ENCODE measurements around the gene VAT1L. TPM values are rescaled to one million over a fixed set of nuclear protein-coding genes. Genes with fewer than 3 reads are reported as not detected.

The VAT1L gene
- total RNA-seq, 1 experiment from 2014 or later, result 33.8 TPM

GRCh38 chr16:77859493-77860232, 71.3 kb downstream of the VAT1L start:
- Histone ChIP-seq H3K79me2 (ENCODE audit: insufficient read depth, low read length) (no peaks in the 10 kb centered on the region), H3K56ac (ENCODE audit: insufficient read length, low read depth, low read length) (no peak overlapping the region), H3K4me2 (ENCODE audit: insufficient read depth, insufficient read length, low read length) (no peak overlapping the region), H2BK5ac (ENCODE audit: insufficient read length, low read length) (no peak overlapping the region), H2AFZ (ENCODE audit: low read length) (no peak overlapping the region), H2BK15ac (ENCODE audit: low read depth, low read length) (no peak overlapping the region), H3K79me1 (ENCODE audit: insufficient read depth, low read depth, low read length, poor library complexity, severe bottlenecking) (no peaks in the 10 kb centered on the region), H4K20me1 (ENCODE audit: control insufficient read depth, insufficient read depth, insufficient read length) (no peaks in the 10 kb centered on the region), H3K4ac (ENCODE audit: low read depth, low read length) (no peak overlapping the region), H3K18ac (ENCODE audit: insufficient read length, low read depth, low read length) (no peak overlapping the region), H4K5ac (ENCODE audit: insufficient read length, low read depth, low read length) (no peak overlapping the region), H3K23me2 (ENCODE audit: insufficient read length, low read depth, low read length, poor library complexity, severe bottlenecking) (no peaks in the 10 kb centered on the region), H3K9me3 (ENCODE audit: control insufficient read depth, low read depth, low read length) (no peaks in the 10 kb centered on the region), H3K14ac (ENCODE audit: insufficient read depth, low read length) (no peak overlapping the region), H3K9ac (ENCODE audit: extremely low read depth, insufficient read length, low read length) (no peak overlapping the region), H3K27ac (ENCODE audit: insufficient read length, low read depth, low read length) (no peak overlapping the region), H3K4me1 (ENCODE audit: insufficient read depth, low read length) (0 out of 2 replicates have a peak, but pooled peaks cover 2% of the 10 kb centered on the region), H2BK12ac (ENCODE audit: insufficient read length, low read depth, low read length) (no peak overlapping the region), H4K8ac (replicated peaks; ENCODE audit: insufficient read length, low read depth, low read length) (no peak overlapping the region), H3T11ph (ENCODE audit: low read length) (no peak overlapping the region), H2BK20ac (ENCODE audit: low read depth, low read length, poor library complexity, severe bottlenecking) (no peak overlapping the region), H2BK120ac (ENCODE audit: low read depth, low read length, poor library complexity, severe bottlenecking) (no peak overlapping the region), H3K23ac (ENCODE audit: insufficient read length, low read depth, low read length) (no peak overlapping the region), H2AK5ac (ENCODE audit: insufficient read length, low read length) (no peak overlapping the region), H4K91ac (ENCODE audit: insufficient read length, low read depth, low read length) (no peak overlapping the region), H3K27me3 (ENCODE audit: insufficient read depth, low read length) (no peaks in the 10 kb centered on the region)
- no peak overlapping the region for H3K27ac Mint-ChIP-seq
- no CpG with 5 or more reads among the region's 11 CpGs for WGBS (ENCODE audit: extremely low coverage, insufficient read length, low lambda C conversion rate)
- H3K4me1 Mint-ChIP-seq, result peaks cover 28 to 30% of the 10 kb centered on the region in 2 experiments
- H3K27me3 Mint-ChIP-seq (ENCODE audit: low read depth), result peaks cover 33% of the 10 kb centered on the region
- no peak overlapping the region for H3K4me3 Mint-ChIP-seq
- no peak for DNase-seq
- peaks cover 11 to 29% (median 19%) of the 10 kb centered on the region in 3 experiments; a peak in 5 of 7 replicates for H3K36me3 Mint-ChIP-seq (ENCODE audit: insufficient read depth in 1 of 3, low read depth in 3 of 3)
- no peaks in the 10 kb centered on the region for H3K9me3 Mint-ChIP-seq
- TF ChIP-seq CTCF (conservative IDR thresholded peaks at IDR 0.05), result no peak

Measured in H9 (cell line).